ENCODE data around the gene OR14A16.

The OR14A16 gene

DNA sequence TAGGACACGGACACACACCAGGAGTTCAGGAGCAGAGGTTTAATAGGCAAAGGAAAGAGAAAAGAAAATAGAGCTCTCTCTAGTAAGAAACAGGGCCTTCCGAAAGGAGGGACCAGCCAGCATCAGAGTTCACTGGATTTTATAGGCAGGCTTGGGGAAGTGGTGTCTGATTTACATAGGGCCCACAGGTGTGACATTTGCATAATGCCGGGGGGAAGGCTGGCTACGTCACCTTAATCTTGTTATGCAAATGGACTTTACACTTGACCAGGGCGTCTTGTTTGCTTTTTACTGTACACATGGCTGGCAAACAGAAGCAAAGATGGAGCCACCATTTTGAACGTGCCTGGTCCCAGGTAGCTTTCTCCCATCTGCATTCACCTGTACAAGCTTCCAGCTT, at the start of gene OR14A16:
Gene OR14A16 (minus strand): TSS at position 97 of the 400 bp plus-strand sequence. CDS start 8,390 bp downstream, outside the sequence.
- no peak for DNase-seq (ENCODE audit: low spot score)

- no peak for DNase-seq (ENCODE audit: low spot score)
These were observed 41.5 kb upstream of the OR14A16 start for GRCh38 chr1:247865416-247865815.

GRCh38 chr1:247864644-247865043, 40.7 kb upstream of the OR14A16 start:
- DNase-seq (ENCODE audit: low spot score), result no peak

- no peak for DNase-seq (ENCODE audit: low spot score)
These were observed 38.8 kb upstream of the OR14A16 start for GRCh38 chr1:247862756-247863155.

GRCh38 chr1:247857985-247858619, 34.2 kb upstream of the OR14A16 start:
- no peak for DNase-seq (ENCODE audit: low spot score)

DNA sequence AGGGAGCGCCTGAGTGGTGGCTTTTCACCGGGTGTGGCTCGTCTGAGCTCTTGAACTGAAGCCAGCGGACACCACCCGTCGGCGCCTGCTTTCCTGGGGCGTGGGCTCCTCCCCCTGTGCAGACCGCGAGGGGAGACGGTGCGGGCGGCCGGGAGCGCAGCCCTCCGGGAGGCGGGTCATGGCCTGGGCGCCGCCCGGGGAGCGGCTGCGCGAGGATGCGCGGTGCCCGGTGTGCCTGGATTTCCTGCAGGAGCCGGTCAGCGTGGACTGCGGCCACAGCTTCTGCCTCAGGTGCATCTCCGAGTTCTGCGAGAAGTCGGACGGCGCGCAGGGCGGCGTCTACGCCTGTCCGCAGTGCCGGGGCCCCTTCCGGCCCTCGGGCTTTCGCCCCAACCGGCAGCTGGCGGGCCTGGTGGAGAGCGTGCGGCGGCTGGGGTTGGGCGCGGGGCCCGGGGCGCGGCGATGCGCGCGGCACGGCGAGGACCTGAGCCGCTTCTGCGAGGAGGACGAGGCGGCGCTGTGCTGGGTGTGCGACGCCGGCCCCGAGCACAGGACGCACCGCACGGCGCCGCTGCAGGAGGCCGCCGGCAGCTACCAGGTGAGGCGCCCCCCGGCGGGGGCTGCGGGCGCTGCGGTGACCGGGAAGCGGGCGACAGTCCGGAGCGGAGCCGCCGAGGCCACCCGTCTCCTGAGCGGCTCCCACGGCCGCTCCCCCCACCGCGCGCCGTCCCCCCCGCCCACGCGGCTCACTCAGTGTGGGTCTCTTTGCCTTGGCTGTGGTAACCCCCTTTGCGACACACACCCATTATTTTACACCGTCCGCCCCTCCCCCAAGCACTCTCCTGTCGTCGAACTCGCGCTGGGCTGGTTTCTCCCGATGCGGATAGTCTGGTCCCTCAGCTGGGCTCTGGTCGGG, 33.4 kb upstream of the OR14A16 start, which contains the start of gene TRIM58:
Gene TRIM58 (plus strand): TSS at position 119 of the 916 bp plus-strand sequence. CDS start 60 bp downstream, at position 179.
- no peak for DNase-seq (ENCODE audit: low spot score)

- DNase-seq (ENCODE audit: low spot score), result no peak
These were observed 32.0 kb upstream of the OR14A16 start for GRCh38 chr1:247855911-247856310.

DNA sequence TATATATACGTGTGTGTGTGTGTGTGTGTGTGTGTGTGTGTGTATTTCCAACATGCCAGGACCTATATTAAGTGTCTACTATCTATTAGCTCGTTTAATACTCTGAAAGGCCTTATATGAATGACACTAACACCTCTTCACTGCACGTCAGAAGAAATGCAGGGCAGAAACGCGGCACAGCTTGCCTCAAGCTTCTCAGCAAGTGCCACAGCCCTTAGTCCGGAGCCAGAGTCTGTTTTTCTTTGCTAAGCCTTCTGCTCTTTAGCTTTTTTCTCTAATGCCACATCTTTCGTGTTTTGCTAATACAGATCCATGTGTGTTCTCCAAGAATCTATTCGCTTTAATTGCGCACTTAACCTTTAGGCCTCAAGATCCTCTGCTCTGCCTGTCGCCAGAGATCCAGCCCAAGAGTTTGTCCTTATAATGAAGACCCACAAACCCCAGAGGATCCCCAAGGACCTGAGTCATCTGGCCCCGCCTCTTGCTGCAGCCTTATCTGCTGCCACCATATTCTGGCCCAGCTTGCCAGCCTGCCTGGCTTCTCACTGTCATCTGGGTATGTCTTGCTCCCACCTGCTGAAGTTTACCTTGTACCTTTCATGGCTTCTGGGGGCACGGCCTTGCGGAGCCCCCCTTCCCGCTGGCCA, 31.1 kb upstream of the OR14A16 start:
- no peak for DNase-seq (ENCODE audit: low spot score)

- DNase-seq (ENCODE audit: low spot score), result no peak
These were observed 25.7 kb upstream of the OR14A16 start for GRCh38 chr1:247849616-247850015.

DNA sequence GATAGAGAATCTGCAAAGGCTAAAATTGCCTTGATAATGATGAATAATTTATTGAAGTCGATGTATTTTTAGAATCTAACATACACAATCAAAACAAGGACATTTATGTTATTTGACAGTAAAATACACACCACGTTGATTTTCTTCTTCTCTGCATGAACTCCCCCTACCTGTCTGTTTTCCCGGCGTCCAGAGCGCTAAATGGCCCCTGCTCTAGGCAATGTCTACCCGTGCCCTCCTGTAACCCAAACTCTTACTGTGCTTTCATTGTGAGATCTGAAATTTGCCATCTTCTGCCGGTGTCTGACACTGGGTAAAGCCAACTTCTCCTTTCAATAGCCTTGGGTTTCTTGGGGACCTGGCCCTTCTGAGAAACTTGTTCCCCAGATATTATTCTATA, 24.4 kb upstream of the OR14A16 start:
- no peak for DNase-seq (ENCODE audit: low spot score)

- DNase-seq (ENCODE audit: low spot score), result no peak
These were observed 21.7 kb upstream of the OR14A16 start for GRCh38 chr1:247845693-247846017.

GRCh38 chr1:247845011-247845692, 21.2 kb upstream of the OR14A16 start:
- no peak for DNase-seq (ENCODE audit: low spot score)

DNA sequence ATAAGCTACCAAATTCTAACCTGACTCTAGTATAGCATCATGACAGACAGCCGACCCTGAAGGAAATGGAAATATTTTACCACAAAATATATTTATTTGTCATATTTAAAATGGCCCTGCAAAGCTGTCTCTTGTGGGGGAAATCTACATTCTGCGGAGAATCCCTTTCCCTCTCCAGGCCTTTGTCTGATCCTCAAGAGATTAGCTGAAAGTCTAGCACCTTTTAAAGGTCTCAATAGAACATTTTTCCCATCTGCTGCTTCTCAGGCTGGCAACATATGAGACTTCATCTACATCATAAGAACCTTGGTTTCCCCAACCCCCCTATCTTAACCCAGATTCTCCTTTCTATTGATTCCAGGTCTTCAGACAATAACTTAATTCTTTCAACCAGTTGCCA, 19.5 kb upstream of the OR14A16 start:
- DNase-seq (ENCODE audit: low spot score), result no peak

GRCh38 chr1:247841796-247842195, 17.9 kb upstream of the OR14A16 start, which contains the start of gene OR11L1:
TSS of gene OR11L1 (minus strand) at chr1:247841896. CDS start at chr1:247841896, 0 bp downstream.
- no peak for DNase-seq (ENCODE audit: low spot score)

DNA sequence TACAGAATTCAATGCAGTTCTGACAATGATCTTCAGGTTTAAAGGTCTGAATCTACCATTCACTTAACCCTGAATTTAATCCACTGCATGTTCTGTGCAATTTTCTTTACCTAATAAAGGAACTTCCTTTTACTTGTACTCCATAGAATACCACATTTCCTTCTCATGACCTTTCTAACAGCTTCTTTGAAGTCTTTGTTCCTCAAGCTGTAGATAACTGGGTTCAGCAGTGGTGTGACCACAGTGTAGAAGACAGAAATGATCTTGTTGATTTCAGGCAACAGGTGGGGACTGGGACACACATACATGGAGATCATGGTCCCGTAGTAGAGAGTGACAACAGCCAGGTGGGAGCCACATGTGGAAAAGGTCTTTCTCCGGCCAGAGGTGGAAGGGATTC, 16.9 kb upstream of the OR14A16 start:
- no peak for DNase-seq (ENCODE audit: low spot score)

DNA sequence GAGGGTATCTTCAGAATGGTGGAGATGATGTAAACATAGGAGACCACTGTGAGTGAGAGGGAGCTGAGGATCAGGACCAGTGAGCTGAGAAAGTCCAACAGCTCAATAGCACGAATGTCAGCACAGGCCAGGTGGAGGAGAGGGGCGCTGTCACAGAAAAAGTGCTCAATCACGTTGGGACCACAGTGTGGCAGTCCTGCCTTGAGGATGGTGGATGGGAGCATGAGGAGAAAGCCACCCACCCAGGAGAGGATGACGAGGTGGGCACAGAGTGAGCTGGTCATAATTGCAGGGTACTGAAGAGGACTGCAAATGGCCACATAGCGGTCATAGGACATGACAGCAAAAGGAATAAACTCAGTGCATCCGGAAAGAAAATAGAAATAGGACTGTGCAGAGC, 9.7 kb upstream of the OR14A16 start:
- no peak for DNase-seq (ENCODE audit: low spot score)

DNA sequence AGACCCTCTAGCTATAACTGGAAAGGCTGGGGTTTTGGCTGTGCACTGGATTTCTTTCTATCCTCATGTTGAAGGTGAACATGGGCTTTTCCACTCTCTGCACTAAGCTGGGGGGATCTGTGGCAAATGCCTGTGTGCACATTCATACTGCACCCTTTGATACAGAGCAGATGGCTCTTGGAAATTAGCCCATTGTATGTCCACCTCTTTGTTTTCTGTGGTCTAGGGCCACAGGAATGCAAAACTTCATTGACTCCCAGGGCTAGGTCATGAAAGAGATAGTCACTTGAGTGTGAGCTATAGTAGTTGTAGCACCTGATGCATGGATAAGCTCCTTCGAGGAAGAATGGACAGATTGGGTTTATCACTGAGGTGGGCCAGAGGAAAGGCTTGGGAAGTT, 5.7 kb upstream of the OR14A16 start:
- no peak for DNase-seq (ENCODE audit: low spot score)

GRCh38 chr1:247825362-247825761, 1.4 kb upstream of the OR14A16 start:
- no peak for DNase-seq (ENCODE audit: low spot score)

- DNase-seq (ENCODE audit: low spot score), result no peak
These were observed 1.9 kb downstream of the OR14A16 start for GRCh38 chr1:247822060-247822459.

GRCh38 chr1:247812637-247813036, 11.3 kb downstream of the OR14A16 start:
- DNase-seq (ENCODE audit: low spot score), result no peak

GRCh38 chr1:247797518-247797917, 26.4 kb downstream of the OR14A16 start:
- no peak for DNase-seq (ENCODE audit: low spot score)

- DNase-seq (ENCODE audit: low spot score), result no peak
These were observed 54.3 kb downstream of the OR14A16 start for GRCh38 chr1:247769603-247770002.

All from left forelimb (tissue), 1 donor.